ENCODE measurements around the gene ISM2.

The ISM2 gene

DNA sequence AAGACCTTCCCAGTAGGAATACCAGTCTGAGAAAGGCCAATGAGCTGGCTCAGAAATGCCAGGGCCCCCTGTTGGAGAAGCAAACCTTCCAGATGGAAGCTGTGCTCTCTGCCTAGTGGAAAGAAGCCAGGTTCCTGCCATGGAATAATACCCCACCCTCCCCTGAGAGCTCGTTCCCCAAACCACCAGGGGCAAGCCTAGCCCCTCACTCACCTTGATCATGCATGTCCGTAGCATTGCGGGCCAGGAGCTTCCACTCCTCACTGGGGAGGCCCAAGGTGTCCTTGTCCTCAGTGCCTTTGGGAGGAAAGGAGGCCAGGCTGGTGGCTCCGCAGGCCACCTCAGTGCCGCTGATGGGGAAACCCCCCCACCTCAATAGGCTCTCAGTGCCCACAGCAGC, 20.6 kb downstream of the ISM2 start:
- no peak for DNase-seq (ENCODE audit: low read depth in 1 of 2, low spot score in 1 of 2)
- TF ChIP-seq, protein P1, sequence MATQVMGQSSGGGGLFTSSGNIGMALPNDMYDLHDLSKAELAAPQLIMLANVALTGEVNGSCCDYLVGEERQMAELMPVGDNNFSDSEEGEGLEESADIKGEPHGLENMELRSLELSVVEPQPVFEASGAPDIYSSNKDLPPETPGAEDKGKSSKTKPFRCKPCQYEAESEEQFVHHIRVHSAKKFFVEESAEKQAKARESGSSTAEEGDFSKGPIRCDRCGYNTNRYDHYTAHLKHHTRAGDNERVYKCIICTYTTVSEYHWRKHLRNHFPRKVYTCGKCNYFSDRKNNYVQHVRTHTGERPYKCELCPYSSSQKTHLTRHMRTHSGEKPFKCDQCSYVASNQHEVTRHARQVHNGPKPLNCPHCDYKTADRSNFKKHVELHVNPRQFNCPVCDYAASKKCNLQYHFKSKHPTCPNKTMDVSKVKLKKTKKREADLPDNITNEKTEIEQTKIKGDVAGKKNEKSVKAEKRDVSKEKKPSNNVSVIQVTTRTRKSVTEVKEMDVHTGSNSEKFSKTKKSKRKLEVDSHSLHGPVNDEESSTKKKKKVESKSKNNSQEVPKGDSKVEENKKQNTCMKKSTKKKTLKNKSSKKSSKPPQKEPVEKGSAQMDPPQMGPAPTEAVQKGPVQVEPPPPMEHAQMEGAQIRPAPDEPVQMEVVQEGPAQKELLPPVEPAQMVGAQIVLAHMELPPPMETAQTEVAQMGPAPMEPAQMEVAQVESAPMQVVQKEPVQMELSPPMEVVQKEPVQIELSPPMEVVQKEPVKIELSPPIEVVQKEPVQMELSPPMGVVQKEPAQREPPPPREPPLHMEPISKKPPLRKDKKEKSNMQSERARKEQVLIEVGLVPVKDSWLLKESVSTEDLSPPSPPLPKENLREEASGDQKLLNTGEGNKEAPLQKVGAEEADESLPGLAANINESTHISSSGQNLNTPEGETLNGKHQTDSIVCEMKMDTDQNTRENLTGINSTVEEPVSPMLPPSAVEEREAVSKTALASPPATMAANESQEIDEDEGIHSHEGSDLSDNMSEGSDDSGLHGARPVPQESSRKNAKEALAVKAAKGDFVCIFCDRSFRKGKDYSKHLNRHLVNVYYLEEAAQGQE (IDR thresholded peaks at IDR 0.05; ENCODE audit: insufficient replicate concordance, low read depth) = no peak
- TF ChIP-seq GABPA (IDR thresholded peaks at IDR 0.05; ENCODE audit: low read depth) = no peak
- TF ChIP-seq, protein P2, sequence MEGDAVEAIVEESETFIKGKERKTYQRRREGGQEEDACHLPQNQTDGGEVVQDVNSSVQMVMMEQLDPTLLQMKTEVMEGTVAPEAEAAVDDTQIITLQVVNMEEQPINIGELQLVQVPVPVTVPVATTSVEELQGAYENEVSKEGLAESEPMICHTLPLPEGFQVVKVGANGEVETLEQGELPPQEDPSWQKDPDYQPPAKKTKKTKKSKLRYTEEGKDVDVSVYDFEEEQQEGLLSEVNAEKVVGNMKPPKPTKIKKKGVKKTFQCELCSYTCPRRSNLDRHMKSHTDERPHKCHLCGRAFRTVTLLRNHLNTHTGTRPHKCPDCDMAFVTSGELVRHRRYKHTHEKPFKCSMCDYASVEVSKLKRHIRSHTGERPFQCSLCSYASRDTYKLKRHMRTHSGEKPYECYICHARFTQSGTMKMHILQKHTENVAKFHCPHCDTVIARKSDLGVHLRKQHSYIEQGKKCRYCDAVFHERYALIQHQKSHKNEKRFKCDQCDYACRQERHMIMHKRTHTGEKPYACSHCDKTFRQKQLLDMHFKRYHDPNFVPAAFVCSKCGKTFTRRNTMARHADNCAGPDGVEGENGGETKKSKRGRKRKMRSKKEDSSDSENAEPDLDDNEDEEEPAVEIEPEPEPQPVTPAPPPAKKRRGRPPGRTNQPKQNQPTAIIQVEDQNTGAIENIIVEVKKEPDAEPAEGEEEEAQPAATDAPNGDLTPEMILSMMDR (IDR thresholded peaks at IDR 0.05; ENCODE audit: insufficient read depth, low read length) = no peak
- no peak for TF ChIP-seq POLR2AphosphoS5 (IDR thresholded peaks at IDR 0.05; ENCODE audit: low read depth)
- TF ChIP-seq SPI1 (IDR thresholded peaks at IDR 0.05; ENCODE audit: borderline replicate concordance, low read depth) = no peak
- Histone ChIP-seq H3K4me3 (replicated peaks; ENCODE audit: insufficient read depth, low read length) (no peak overlapping the region), H3K27ac (replicated peaks) (no peak overlapping the region), H3K27me3 (ENCODE audit: insufficient read depth, poor library complexity, severe bottlenecking) (no peaks in the 10 kb centered on the region)

DNA sequence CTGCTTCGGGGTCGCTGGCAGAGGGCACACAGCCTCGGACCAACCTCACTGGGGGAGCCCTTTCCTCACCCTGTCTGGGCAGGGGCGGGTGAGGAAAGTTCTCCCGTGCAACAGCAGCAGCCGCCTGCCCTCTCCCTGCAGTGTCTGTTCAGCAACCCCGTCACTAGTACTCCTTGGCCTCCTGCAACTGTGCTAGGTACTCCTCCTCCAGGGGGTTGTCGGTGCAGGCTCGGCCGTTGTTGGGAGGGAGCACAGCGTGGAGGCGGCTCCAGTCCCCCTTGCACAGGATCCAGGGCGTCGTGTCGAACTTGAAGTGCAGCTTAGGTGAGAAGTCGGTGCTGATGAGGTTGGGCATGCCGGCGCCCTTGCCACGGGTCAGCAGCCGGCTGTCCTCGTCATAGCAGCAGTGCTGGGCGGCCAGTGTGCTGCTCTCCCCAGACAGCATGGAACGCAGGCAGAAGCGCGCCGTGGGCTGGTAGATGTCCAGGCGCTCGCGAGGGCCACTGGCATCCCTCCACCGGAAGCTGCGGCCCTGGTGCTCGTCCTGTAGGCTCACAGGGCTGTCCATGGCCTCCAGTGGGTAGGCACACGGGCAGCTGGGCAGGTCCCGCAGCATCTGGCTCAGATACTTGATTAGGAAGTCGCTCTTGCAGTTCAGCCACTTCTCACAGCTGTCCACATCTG, 23.0 kb downstream of the ISM2 start:
- Histone ChIP-seq H3K27me3 (ENCODE audit: insufficient read depth, poor library complexity, severe bottlenecking) (no peaks in the 10 kb centered on the region), H3K27ac (replicated peaks) (no peak overlapping the region), H3K4me3 (replicated peaks; ENCODE audit: insufficient read depth, low read length) (no peak overlapping the region)
- TF ChIP-seq POLR2AphosphoS5 (IDR thresholded peaks at IDR 0.05; ENCODE audit: low read depth) = no peak
- no peak for TF ChIP-seq GABPA (IDR thresholded peaks at IDR 0.05; ENCODE audit: low read depth)
- no peak for TF ChIP-seq SPI1 (IDR thresholded peaks at IDR 0.05; ENCODE audit: borderline replicate concordance, low read depth)
- TF ChIP-seq, protein P2 (IDR thresholded peaks at IDR 0.05; ENCODE audit: insufficient read depth, low read length) = no peak
- TF ChIP-seq, protein P1 (IDR thresholded peaks at IDR 0.05; ENCODE audit: insufficient replicate concordance, low read depth) = no peak
- no peak for DNase-seq (ENCODE audit: low read depth in 1 of 2, low spot score in 1 of 2)

DNA sequence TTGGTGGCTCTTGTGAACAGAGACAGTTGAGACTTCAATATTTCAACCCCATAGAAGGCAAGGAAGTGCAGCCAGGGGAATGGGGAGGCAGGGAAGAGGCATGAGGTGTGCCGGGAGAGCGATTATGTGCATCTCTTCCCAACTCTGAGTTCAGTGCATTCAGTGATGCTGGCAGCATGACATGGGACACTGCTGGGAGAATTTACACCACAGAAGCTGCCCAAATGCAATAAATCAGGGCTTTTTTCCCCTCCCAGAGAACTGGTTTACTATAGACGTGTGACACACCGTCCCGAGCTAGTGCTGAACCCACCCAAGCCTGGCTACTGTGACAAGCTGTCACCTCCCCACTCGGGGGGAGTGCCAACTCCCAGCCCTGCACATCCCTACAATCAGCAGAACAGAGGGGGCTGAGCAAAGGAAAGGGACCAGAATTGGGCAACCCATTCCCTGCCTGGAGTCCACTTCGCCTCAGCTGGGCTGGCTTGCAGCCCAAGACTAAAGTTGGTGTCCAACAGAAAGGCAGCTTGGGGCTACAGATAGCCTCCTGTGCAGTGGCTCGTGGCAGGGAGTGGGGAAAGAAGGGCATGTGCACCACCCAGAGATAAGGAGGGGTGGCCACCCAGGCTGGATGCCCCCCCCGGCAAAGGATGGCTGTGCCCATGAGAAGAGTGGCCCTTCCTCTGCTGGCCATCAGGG, 24.0 kb downstream of the ISM2 start:
- TF ChIP-seq POLR2AphosphoS5 (IDR thresholded peaks at IDR 0.05; ENCODE audit: low read depth) (no peak), GABPA (IDR thresholded peaks at IDR 0.05; ENCODE audit: low read depth) (no peak), SPI1 (IDR thresholded peaks at IDR 0.05; ENCODE audit: borderline replicate concordance, low read depth) (no peak)
- TF ChIP-seq, protein P2 (IDR thresholded peaks at IDR 0.05; ENCODE audit: insufficient read depth, low read length) = no peak
- TF ChIP-seq, protein P1 (IDR thresholded peaks at IDR 0.05; ENCODE audit: insufficient replicate concordance, low read depth) = no peak
- H3K27me3 ChIP-seq (ENCODE audit: insufficient read depth, poor library complexity, severe bottlenecking) = no peaks in the 10 kb centered on the region
- no peak for DNase-seq (ENCODE audit: low read depth in 1 of 2, low spot score in 1 of 2)
- H3K4me3 ChIP-seq (replicated peaks; ENCODE audit: insufficient read depth, low read length) = no peak overlapping the region
- H3K27ac ChIP-seq (replicated peaks) = no peak overlapping the region

All from HL-60 (cell line).